IMR-90 (cell line): ENCODE results near the gene ARSB. TPM values are rescaled to one million over a fixed set of nuclear protein-coding genes. Genes with fewer than 3 reads are reported as not detected.

ENCODE experiments used
- ATAC-seq: fragments of 200-7000 bp; cut with Tn5 transposase; 2 replicates; pipeline ENCODE4 v1.9.1; 2020; ENCODE audit warnings: low read depth, mild to moderate bottlenecking, moderate library complexity
- BruUV-seq: library from RNA; stranded (reverse); fragments of 400-500 nt; replicated peaks from 2 replicates; lab custom pipeline; 2021; lab: Mats Ljungman, UMichigan
- CTCF ChIA-PET: fragments of 300-600 bp; formaldehyde crosslinking; extraction: SDS; loops from one replicate; lab custom pipeline; 2021; ENCODE audit warnings: antibody characterized with exemption; lab: Yijun Ruan, JAX
- POLR2A ChIA-PET: fragments of 300-600 bp; sonication (Branson Sonifier 250); formaldehyde crosslinking; loops from one replicate; lab custom pipeline; 2022; ENCODE audit warnings: antibody characterized with exemption; ENCODE audit not compliant: unreplicated experiment; lab: Charles Lee
- DNase-seq: peaks from one replicate; pipeline ENCODE4 v3.0.0; 2013
- H2AFZ ChIP-seq: replicated peaks from 2 replicates; pipeline ENCODE3; 2013; ENCODE audit warnings: low read length, mild to moderate bottlenecking; ENCODE audit not compliant: poor library complexity
- H2AK5ac ChIP-seq: 2 replicates; pipeline ENCODE4 v1.6.1; 2013; ENCODE audit warnings: low read depth, low read length, inconsistent platforms
- H2AK9ac ChIP-seq: replicated peaks from 2 replicates; pipeline ENCODE3; 2013; ENCODE audit warnings: mild to moderate bottlenecking, low read depth, low read length, moderate library complexity; ENCODE audit not compliant: poor library complexity
- H2BK120ac ChIP-seq: 2 replicates; pipeline ENCODE4 v1.6.1; 2013; ENCODE audit warnings: low read depth, low read length, inconsistent platforms
- H2BK15ac ChIP-seq: 3 replicates; pipeline ENCODE4 v1.6.1; 2013; ENCODE audit warnings: low read depth, low read length, inconsistent platforms
- H2BK20ac ChIP-seq: 2 replicates; pipeline ENCODE4 v1.6.1; 2013; ENCODE audit warnings: low read depth, mild to moderate bottlenecking, inconsistent platforms, low read length, moderate library complexity
- H2BK5ac ChIP-seq: 2 replicates; pipeline ENCODE4 v1.6.1; 2013; ENCODE audit warnings: mild to moderate bottlenecking, low read depth, low read length, inconsistent platforms; ENCODE audit not compliant: poor library complexity, severe bottlenecking
- H3K14ac ChIP-seq: replicated peaks from 2 replicates; pipeline ENCODE4 v1.6.1; 2013; ENCODE audit warnings: low read depth, low read length, inconsistent platforms
- H3K18ac ChIP-seq: 2 replicates; pipeline ENCODE4 v1.6.1; 2013; ENCODE audit warnings: low read depth, low read length, control low read depth
- H3K23ac ChIP-seq: 2 replicates; pipeline ENCODE4 v1.6.1; 2013; ENCODE audit warnings: low read depth, low read length, inconsistent platforms
- H3K27ac ChIP-seq: 2 replicates; pipeline ENCODE4 v1.5.1; 2013; ENCODE audit warnings: mild to moderate bottlenecking, control low read depth, low read length; ENCODE audit not compliant: insufficient read depth
- H3K27me3 ChIP-seq: 2 replicates; pipeline ENCODE4 v1.6.1; 2013; ENCODE audit warnings: low read length; ENCODE audit not compliant: control insufficient read depth, insufficient read depth
- H3K36me3 ChIP-seq: 2 replicates; pipeline ENCODE4 v1.6.1; 2013; ENCODE audit warnings: low read length, mixed read lengths; ENCODE audit not compliant: control insufficient read depth, insufficient read depth
- H3K4ac ChIP-seq: 2 replicates; pipeline ENCODE4 v1.6.1; 2013; ENCODE audit warnings: low read depth, low read length, inconsistent platforms
- H3K4me1 ChIP-seq: 2 replicates; pipeline ENCODE4 v1.6.1; 2013; ENCODE audit warnings: low read length, mixed read lengths; ENCODE audit not compliant: control insufficient read depth, insufficient read depth
- H3K4me2 ChIP-seq: 2 replicates; pipeline ENCODE4 v1.6.1; 2013; ENCODE audit warnings: low read depth, mild to moderate bottlenecking, control low read depth, low read length, moderate library complexity
- H3K4me3 ChIP-seq: 2 replicates; pipeline ENCODE4 v1.5.1; 2013; ENCODE audit warnings: low read depth, mild to moderate bottlenecking, control low read depth, low read length, moderate library complexity; ENCODE audit not compliant: insufficient read depth
- H3K56ac ChIP-seq: 2 replicates; pipeline ENCODE4 v1.6.1; 2013; ENCODE audit warnings: low read length, inconsistent platforms; ENCODE audit not compliant: insufficient read depth; ENCODE audit errors: extremely low read depth
- H3K79me1 ChIP-seq, 2 experiments: 2 replicates each; pipeline ENCODE4 v1.6.1; 2013; ENCODE audit warnings: low read length in 2 of 2, inconsistent platforms in 1 of 2, low read depth in 1 of 2
- H3K9ac ChIP-seq: 2 replicates; pipeline ENCODE4 v1.6.1; 2013; ENCODE audit warnings: low read depth, low read length, control low read depth
- H3K9me1 ChIP-seq: 2 replicates; pipeline ENCODE4 v1.6.1; 2013; ENCODE audit warnings: low read length, inconsistent platforms; ENCODE audit not compliant: insufficient read depth
- H3K9me3 ChIP-seq: 2 replicates; pipeline ENCODE4 v1.6.1; 2013; ENCODE audit warnings: low read length; ENCODE audit not compliant: control insufficient read depth, insufficient read depth
- H4K20me1 ChIP-seq: 2 replicates; pipeline ENCODE4 v1.6.1; 2013; ENCODE audit warnings: low read length, inconsistent platforms; ENCODE audit not compliant: insufficient read depth
- H4K5ac ChIP-seq: 2 replicates; pipeline ENCODE4 v1.6.1; 2013; ENCODE audit warnings: mild to moderate bottlenecking, low read depth, low read length, control low read depth
- H4K8ac ChIP-seq, 2 experiments: 2 replicates each; pipeline ENCODE4 v1.6.1; 2013; ENCODE audit warnings: low read depth in 2 of 2, low read length in 2 of 2, control low read depth in 1 of 2, inconsistent platforms in 1 of 2
- H4K91ac ChIP-seq: 2 replicates; pipeline ENCODE4 v1.6.1; 2013; ENCODE audit warnings: low read depth, low read length, inconsistent platforms; ENCODE audit not compliant: insufficient read depth
- MXI1 ChIP-seq: IDR thresholded peaks from 2 replicates; pipeline ENCODE4 v1.6.1; 2012; ENCODE audit warnings: low read depth, mild to moderate bottlenecking, low read length, moderate library complexity, borderline replicate concordance
- WGBS, 2 experiments: methylation state at CpG; one replicate each; pipeline versions ENCODE4 v1.1.5 to v1.1.7; 2013; ENCODE audit warnings: missing lambda C conversion rate in 2 of 2; ENCODE audit not compliant: insufficient read length in 1 of 2; ENCODE audit errors: extremely low coverage in 2 of 2; 5-methylcytosine and 5-hydroxymethylcytosine counted together
- dilution Hi-C: fragments of 300-500 bp; cut with HindIII; formaldehyde crosslinking; loops from one replicate; pipeline ENCODE4 v1.14.3; 2018; ENCODE audit warnings: low sequenced_read_pairs; ENCODE audit not compliant: unreplicated experiment
- in situ Hi-C: fragments of 300-500 bp; cut with MboI; formaldehyde crosslinking; loops from 3 replicates; pipeline ENCODE4 v1.14.3; 2019; ENCODE audit warnings: low sequenced_read_pairs, inconsistent platforms, mixed read lengths
- intact Hi-C: fragments of 100-400 bp; cut with micrococcal nuclease; formaldehyde crosslinking; loops from 2 replicates; pipeline ENCODE4 v1.10.0; 2022
- polyA plus RNA-seq, 3 experiments: library from polyadenylated mRNA; depleted of rRNA; stranded (reverse); fragments of >200 nt; gene quantifications; 2 replicates each; pipeline ENCODE4 v1.2.3, GENCODE V29; 2012; ENCODE audit warnings: low replicate concordance in 1 of 3
- total RNA-seq: library from RNA; depleted of rRNA; stranded (reverse); fragments of >200 nt; gene quantifications from 2 replicates; pipeline ENCODE4 v1.2.3, GENCODE V29; 2012

Gene ARSB
- total and polyA plus RNA-seq, 2 of the 4 experiments (the other 2 are of a cell fraction) = 16.0 to 16.3 TPM

DNA sequence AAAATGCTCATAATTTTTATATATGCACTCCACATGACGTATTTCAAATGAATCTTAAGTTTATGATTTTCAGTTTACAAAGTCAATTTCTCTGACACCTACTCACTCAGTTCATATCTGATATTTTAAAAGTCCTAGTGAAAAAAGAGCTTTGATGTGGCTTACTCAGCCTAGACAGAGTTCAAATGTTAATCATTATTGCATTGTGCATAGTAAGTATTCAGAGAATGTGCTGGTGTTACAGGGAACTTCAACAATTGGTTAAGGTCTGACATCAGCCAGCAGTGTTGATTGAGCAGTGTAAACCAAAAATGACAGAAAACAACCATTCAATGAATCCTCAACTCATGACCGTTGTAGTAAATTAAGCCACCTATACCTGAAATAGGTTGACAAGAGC lies 189.4 kb downstream of the ARSB start:
- Histone ChIP-seq H2AK5ac (no peak overlapping the region), H3K56ac (no peak overlapping the region), H3K4me2 (no peak overlapping the region), H4K91ac (no peak overlapping the region), H3K27me3 (no peaks in the 10 kb centered on the region), H3K9me1 (peaks cover 12% of the 10 kb centered on the region; the same call in 1 of the 2 replicates), H3K23ac (no peak overlapping the region), H3K79me1 (peaks cover 0 to 3% of the 10 kb centered on the region in 2 experiments; a peak in 1 of 4 replicates), H3K36me3 (no peaks in the 10 kb centered on the region), H3K18ac (no peak overlapping the region), H3K9me3 (no peaks in the 10 kb centered on the region), H3K14ac (no peak overlapping the region), H4K5ac (no peak overlapping the region), H2BK15ac (no peak overlapping the region), H3K4me1 (peaks cover 13% of the 10 kb centered on the region), H4K8ac (no peak overlapping the region), H3K4me3 (no peak overlapping the region), H2BK120ac (no peak overlapping the region), H3K27ac (no peak overlapping the region), H4K20me1 (no peaks in the 10 kb centered on the region), H2BK20ac (no peak overlapping the region), H3K4ac (no peak overlapping the region), H2BK5ac (no peak overlapping the region), H3K9ac (no peak overlapping the region), H2AFZ (no peak overlapping the region), H2AK9ac (no peak overlapping the region)
- no TSS peak for BruUV-seq
- in situ Hi-C loops = no loop called here
- no peak for TF ChIP-seq MXI1
- ATAC-seq (no peak), DNase-seq (no peak)
- dilution Hi-C loops = no loop called here
- intact Hi-C loops = no loop called here
- WGBS, 2 experiments = no CpG with 5 or more reads among the region's 2 CpGs
- ChIA-PET POLR2A (no interaction called here), CTCF (no interaction called here)
